NCI-H524 treated with DMSO at 0.1 percent for 48 hours (cell line): Measurements from ENCODE around the gene INCENP.
"Not testable (repeated sequence)": the region's sequence is repeated elsewhere in the genome, so short reads cannot be mapped to it uniquely, and the experiment has no call there.

Source experiments
- DNase-seq: peaks from one replicate; lab custom pipeline; 2025; lab: John Stamatoyannopoulos, UW

Gene INCENP

DNA sequence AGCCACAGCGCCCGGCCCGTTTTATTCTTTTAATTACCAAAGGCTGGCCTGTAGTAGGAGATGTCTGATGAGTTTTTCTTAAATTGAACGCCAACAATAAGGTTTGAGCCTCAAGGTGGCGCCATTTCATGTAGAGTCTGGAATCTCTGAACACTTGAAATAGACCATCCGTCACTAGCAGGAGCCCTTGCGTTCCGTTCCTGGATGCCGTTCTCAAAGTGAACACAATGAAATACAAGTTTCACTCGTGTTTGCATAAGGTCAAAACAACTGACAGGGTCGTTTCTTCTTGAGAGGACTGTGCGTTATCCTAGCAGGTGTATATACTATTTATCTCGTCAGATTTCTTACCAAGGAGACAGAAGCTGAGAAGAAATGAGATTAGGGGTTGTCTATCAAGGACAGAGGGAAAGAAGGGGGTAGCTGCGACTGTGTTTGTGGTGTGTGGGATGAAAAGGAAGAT, 47.5 kb downstream of the INCENP start:
- DNase-seq = peak; percentile 38

- no peak for DNase-seq
Measured at GRCh38 chr11:62172294-62172693, 48.5 kb downstream of the INCENP start.

GRCh38 chr11:62176766-62177165, 53.0 kb downstream of the INCENP start:
- DNase-seq = no peak

DNA sequence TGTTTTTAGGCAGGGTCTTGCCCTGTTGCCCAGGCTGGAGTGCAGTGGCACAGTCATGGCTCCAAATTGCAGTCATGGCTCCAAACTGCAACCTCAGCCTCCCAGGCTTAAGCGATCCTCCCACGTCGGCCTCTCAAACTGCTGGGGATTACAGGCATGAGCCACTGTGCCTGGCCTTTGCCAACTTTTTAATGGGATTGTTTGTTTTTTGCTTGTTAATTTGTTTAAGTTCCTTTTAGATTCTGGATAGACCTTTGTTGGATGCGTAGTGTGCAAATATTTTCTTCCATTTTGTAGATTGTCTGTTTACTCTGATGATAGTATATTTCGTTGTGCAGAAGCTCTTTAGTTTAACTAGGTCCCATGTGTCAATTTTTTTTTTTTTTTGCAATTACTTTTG, 56.2 kb downstream of the INCENP start:
- no peak for DNase-seq

DNA sequence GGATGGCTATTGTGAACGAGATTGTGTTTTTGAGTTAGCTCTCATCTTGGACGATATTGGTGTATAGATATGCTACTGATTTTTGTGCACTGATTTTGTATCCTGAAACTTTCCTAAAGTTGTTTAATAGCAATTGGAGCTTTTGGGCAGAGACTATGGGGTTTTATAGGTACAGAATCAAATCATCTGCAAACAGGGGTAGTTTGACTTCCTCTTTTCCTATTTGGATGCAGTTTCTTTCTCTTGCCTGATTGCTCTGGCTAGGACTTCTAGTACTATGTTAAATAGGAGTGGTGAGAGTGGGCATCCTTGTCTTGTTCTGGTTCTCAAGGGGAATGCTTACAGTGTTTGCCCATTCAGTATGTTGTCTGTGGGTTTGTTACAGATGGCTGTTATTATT, 57.3 kb downstream of the INCENP start:
- DNase-seq = no peak

- no peak for DNase-seq
Measured at GRCh38 chr11:62182147-62182891, 58.5 kb downstream of the INCENP start.

GRCh38 chr11:62186195-62186594, 62.4 kb downstream of the INCENP start:
- DNase-seq = no peak

DNA sequence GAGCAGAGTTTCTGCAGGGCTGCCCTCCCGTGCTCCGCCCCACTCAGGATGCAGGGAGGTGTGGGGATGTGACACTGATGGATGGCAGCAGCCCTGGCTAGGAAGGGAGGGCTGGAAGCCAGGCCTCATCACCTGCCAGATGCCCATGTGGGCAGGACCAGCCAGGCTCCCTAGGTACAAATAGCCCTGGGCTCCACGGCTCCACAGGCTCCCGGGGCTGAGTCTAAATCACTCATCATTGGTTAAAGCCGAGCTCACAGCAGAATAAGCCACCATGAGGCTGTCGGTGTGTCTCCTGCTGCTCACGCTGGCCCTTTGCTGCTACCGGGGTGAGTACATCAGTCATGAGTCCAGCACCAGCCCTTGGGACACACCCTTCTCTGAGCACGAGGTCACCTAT, 66.2 kb downstream of the INCENP start, which contains the start of gene SCGB1D1:
Gene SCGB1D1 (plus strand): TSS at position 206 of the 400 bp plus-strand sequence. CDS start 69 bp downstream, at position 275.
- DNase-seq = no peak

DNA sequence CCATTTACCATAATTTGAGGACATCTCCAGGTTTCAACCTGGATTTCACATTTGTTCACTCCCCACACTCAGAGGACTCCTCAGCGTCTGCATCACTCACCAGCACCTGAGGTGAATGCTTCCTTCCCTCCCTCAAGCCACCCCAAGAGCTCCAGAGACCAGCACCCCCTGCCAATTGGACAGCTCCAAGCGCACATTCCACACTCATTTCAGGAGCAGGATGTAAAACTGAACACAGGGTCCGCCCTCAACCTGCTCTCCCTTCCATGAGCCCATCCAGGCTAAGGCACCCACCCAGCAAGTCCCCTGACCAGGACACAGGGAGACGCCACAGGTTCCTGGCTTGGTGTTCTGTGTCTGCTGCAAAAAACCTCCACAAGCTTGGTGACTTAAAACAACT, 70.1 kb downstream of the INCENP start:
- no peak for DNase-seq

DNA sequence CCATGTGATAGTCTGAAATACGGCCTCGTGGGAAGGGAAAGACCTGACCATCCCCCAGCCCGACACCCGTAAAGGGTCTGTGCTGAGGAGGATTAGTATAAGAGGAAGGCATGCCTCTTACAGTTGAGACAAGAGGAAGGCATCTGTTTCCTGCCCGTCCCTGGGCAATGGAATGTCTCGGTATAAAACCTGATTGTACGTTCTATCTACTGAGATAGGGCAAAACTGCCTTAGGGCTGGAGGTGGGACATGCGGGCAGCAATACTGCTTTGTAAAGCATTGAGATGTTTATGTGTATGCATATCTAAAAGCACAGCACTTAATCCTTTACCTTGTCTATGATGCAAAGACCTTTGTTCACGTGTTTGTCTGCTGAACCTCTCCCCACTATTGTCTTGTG, 71.2 kb downstream of the INCENP start:
- not testable (repeated sequence) for DNase-seq

DNA sequence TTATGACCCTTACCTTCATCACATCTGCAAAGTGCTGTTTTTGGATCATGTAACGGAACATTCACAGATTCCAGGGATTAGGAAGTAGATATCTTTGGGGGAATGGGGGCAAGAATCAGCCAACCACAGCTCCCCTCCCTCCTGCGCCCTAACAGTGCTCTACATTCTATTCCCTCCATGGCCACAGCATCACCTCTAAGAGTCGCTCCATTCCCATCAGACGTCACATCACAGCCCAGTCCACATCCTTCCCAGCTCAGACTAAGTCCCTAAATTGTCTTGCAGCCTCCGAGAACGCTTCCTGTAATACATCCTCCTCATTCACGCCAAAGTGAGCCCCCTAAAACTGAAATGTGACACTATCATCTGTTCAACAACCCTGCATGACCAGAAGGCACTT, 72.1 kb downstream of the INCENP start:
- peak; percentile 80 for DNase-seq

GRCh38 chr11:62197400-62197799, 73.6 kb downstream of the INCENP start:
- not testable (repeated sequence) for DNase-seq

GRCh38 chr11:62201376-62201775, 77.6 kb downstream of the INCENP start:
- no peak for DNase-seq
